GM18498 (cell line): ENCODE measurements around the gene PRDX2.
"Not testable (repeated sequence)": the region's sequence is repeated elsewhere in the genome, so short reads cannot be mapped to it uniquely, and the experiment has no call there.

Experiments
- ATAC-seq: cut with Tn5 transposase; IDR thresholded peaks from one replicate; pipeline ENCODE4 v1.9.1; 2021; ENCODE audit warnings: mild to moderate bottlenecking, moderate library complexity; ENCODE audit not compliant: unreplicated experiment

The PRDX2 gene

GRCh38 chr19:12801466-12802266, at the start of gene PRDX2, which contains the start of gene THSD8:
Gene PRDX2 (minus strand): TSS chr19:12801800. CDS start chr19:12801261, 539 bp downstream.
Gene THSD8 (plus strand): TSS chr19:12802069. CDS start chr19:12802072, 3 bp downstream.
- no peak for ATAC-seq

GRCh38 chr19:12847159-12848139, 45.8 kb upstream of the PRDX2 start:
- ATAC-seq: peak; percentile 69

- ATAC-seq: not testable (repeated sequence)
Observed at GRCh38 chr19:12846613-12847012, 45.0 kb upstream of the PRDX2 start.

- ATAC-seq: no peak
Observed at GRCh38 chr19:12843999-12844732, 42.6 kb upstream of the PRDX2 start.

- ATAC-seq: no peak
Observed at GRCh38 chr19:12843328-12843727, 41.7 kb upstream of the PRDX2 start.

GRCh38 chr19:12842511-12842910, 40.9 kb upstream of the PRDX2 start:
- no peak for ATAC-seq

GRCh38 chr19:12841094-12841493, 39.5 kb upstream of the PRDX2 start:
- ATAC-seq: no peak

- ATAC-seq: no peak
Observed at GRCh38 chr19:12840091-12841079, 38.8 kb upstream of the PRDX2 start.

GRCh38 chr19:12838886-12839756, 37.5 kb upstream of the PRDX2 start:
- no peak for ATAC-seq

- ATAC-seq: no peak
Observed at GRCh38 chr19:12838182-12838885, 36.7 kb upstream of the PRDX2 start, which contains the start of gene MAST1. Gene MAST1 (plus strand): TSS chr19:12838515. CDS start chr19:12838573, 58 bp downstream.

GRCh38 chr19:12837225-12837624, 35.6 kb upstream of the PRDX2 start:
- ATAC-seq: no peak

- ATAC-seq: no peak
Observed at GRCh38 chr19:12836529-12836863, 34.9 kb upstream of the PRDX2 start.

GRCh38 chr19:12834976-12835757, 33.6 kb upstream of the PRDX2 start:
- no peak for ATAC-seq

- no peak for ATAC-seq
Observed at GRCh38 chr19:12834566-12834943, 33.0 kb upstream of the PRDX2 start, which contains the start of gene RTBDN. Gene RTBDN (minus strand): TSS chr19:12834579. CDS start chr19:12829979, 4,600 bp downstream.

- no peak for ATAC-seq
Observed at GRCh38 chr19:12833738-12834565, 32.4 kb upstream of the PRDX2 start.

- ATAC-seq: no peak
Observed at GRCh38 chr19:12833418-12833737, 31.8 kb upstream of the PRDX2 start.
